NCI-H2196 (cell line): ENCODE data around the gene TRAP1.
"Not testable (repeated sequence)": the region's sequence is repeated elsewhere in the genome, so short reads cannot be mapped to it uniquely, and the experiment has no call there.

ENCODE experiments used
- DNase-seq: peaks from one replicate; lab custom pipeline; 2025; ENCODE audit not compliant: unreplicated experiment; lab: John Stamatoyannopoulos, UW

Gene TRAP1

GRCh38 chr16:3674513-3675295 lies 42.6 kb downstream of the TRAP1 start:
- no peak for DNase-seq

GRCh38 chr16:3673676-3674377 lies 43.5 kb downstream of the TRAP1 start:
- DNase-seq: no peak

GRCh38 chr16:3673201-3673600 lies 44.1 kb downstream of the TRAP1 start:
- no peak for DNase-seq

DNA sequence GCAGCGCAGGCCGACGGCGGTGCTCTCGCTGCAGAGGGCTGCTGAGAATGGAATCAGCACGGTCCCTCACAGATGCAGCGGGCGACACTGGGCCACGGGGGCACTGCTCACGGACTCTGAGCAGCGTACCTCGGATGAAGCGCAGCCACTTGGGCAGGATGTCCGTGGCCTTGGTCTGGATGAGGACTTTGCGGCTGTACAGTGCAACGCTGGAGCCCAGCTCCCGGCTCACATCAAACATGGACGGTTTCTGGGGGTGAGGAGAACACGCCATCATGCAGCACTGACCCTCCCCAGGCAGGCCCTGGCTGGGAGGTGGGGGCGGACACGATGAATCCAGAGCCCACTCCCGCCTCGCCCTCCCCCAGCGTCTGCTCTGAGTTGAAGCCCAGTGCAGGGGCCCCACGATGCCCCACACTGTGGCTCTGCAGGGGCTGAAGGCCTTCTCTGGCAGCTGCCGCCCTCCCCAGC lies 44.7 kb downstream of the TRAP1 start:
- DNase-seq: no peak

DNA sequence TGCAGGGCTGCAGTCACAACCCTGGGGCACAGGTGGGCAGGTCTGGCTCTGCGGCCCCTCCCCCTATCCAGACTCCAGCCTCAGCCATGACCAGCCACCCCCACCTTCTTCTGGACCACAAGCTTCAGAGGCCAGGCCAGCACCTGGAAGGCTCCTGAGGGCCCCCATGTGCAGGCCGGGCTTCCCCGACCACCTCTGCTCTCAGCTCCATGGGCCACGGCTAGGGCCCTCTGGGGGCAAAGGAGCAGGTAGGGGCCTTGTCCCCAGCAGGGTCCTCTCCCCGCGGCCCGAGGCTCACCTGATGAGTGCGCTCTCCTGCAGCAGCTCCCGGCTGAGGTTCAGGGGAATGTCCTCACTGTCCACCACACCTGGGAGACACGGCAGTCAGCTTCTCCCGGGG lies 45.9 kb downstream of the TRAP1 start:
- DNase-seq: no peak

- DNase-seq: no peak
Measured at GRCh38 chr16:3670711-3671110, 46.6 kb downstream of the TRAP1 start.

DNA sequence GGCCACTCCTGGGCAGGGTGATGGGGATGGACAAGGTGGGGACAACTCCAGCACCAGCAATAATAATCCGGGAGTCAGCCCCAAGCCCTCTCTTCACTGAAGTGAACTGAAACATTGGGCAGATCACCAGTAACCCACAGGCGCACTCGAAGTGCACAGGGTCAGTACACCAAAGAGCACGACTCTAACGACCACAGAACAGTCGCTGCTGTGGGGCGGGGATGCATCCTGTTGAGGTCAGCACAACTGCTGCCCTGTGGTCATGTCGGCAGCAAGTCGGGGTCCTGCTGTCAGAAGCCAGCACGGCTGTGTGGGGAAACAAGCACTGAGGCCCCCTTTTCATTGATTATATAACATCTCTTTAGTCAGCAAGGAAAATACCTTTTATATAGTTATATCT lies 48.2 kb downstream of the TRAP1 start:
- DNase-seq: no peak

DNA sequence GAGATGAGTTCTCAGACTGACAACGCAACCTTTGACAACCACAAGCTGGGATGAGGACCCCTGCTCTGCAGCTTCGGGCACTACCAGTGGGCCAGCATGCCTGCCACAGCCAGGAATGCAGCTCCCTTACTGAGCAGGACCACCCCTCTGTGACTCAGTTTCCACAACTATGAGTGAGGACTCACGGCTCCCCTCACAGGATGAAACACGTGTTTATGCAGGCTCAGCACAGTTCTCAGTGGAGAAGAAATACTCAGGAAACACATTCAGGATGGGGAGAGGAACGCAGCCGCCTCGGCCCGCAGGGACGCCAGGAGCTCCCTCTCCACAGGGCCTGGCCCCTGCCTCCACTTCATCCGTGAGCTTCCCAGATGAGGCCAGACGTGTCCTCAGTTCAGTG lies 48.7 kb downstream of the TRAP1 start:
- no peak for DNase-seq

GRCh38 chr16:3665508-3665907 lies 51.8 kb downstream of the TRAP1 start:
- DNase-seq: no peak

GRCh38 chr16:3664187-3664896 lies 53.0 kb downstream of the TRAP1 start:
- DNase-seq: no peak

DNA sequence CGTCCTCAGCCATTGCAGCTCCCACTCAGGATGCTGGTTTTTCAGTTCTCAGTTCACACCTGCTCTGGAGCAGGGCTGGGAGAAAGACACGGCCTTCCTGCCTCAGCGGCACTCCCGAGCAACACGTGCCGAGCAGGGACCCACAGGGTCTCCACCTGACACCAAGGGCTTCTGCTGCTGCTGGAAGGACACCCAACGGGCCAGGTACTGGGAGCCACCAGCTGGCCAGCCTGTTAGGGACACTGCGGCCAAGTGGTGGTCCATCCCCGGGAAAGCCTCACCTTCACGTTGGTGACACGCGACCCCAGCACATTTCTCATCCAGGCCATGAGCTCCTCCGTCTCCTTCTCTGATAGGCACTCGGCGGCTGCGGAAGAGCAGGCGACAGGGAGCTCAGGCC lies 54.7 kb downstream of the TRAP1 start:
- DNase-seq: no peak

- DNase-seq: no peak
Measured at GRCh38 chr16:3661922-3662321, 55.4 kb downstream of the TRAP1 start.

GRCh38 chr16:3661311-3661710 lies 56.0 kb downstream of the TRAP1 start:
- no peak for DNase-seq

DNA sequence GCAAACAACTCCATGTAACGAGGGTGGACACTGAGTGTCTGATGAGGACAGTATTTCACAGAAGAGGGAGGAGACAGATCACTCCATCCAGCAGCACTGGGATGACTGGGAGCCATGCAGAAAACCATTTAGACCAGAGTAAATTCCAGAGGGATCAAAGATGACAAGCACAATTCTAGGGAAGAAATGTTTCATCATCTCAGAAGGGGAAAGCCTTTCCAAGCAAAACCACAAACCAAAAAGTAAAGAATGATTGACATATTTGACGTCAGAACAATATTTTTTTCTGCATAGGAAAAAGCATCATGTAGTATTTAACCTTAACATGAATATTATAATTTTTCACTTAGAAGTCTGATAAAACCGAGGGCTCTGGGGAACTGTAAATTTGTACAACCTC lies 58.1 kb downstream of the TRAP1 start:
- no peak for DNase-seq

- DNase-seq: no peak
Measured at GRCh38 chr16:3656491-3657468, 60.5 kb downstream of the TRAP1 start.

GRCh38 chr16:3656160-3656490 lies 61.2 kb downstream of the TRAP1 start:
- DNase-seq: not testable (repeated sequence)

GRCh38 chr16:3655396-3656159 lies 61.7 kb downstream of the TRAP1 start:
- DNase-seq: no peak

GRCh38 chr16:3655030-3655395 lies 62.3 kb downstream of the TRAP1 start:
- DNase-seq: no peak

DNA sequence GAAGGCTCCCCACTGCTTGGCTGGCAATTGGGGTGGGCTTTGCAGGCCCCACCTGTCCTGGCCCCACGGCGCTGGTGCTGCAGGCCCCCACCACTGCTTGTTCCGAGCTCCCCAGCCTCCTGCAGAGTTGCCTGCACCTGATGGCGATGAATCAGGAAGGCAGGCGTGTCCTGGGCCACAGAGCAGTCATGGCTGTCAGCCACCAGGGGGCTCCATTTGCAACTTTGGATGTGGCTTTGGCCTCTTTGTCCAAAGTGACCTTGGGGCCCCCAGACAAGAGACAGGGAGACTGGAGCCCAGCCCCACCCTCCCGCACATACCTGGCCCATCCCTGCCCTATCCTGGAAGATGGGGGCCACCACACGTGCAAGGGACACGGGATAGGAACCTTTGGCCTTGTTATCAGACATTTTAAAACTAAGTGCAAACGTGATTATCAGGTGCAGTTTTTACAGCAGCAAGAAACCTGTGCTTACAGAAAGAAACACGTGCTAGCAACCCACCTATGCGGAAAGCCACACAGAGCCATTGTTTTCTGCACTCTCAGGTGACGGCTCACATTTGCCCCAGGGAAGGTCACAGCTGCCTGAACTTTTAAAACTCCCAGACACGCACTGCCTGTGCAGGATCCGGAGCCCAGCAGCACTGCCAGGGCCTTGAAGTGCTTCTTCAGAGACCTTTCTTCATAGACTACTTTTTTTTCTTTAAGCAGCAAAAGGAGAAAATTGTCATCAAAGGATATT lies 62.9 kb downstream of the TRAP1 start, which contains the start of gene DNASE1:
DNASE1 (plus strand) TSS at position 443 of the 743 bp plus-strand sequence. CDS start 683 bp downstream, outside the sequence.
- DNase-seq: peak; percentile 70
